SK-N-SH treated with all-trans-retinoic acid at 6 μM for 48 hours (cell line): ENCODE measurements around the gene LRRC63.
"Not testable (repeated sequence)": the region's sequence is repeated elsewhere in the genome, so short reads cannot be mapped to it uniquely, and the experiment has no call there.

Source experiments
- ATAC-seq: fragments of 200-7000 bp; cut with Tn5 transposase; 3 replicates; pipeline ENCODE4 v1.9.1; 2020; ENCODE audit warnings: mild to moderate bottlenecking, moderate library complexity
- ARNTL ChIP-seq: fragments of 450-650 bp; formaldehyde crosslinking; IDR thresholded peaks from 2 replicates; pipeline ENCODE4 v1.5.0; 2020; ENCODE audit warnings: low read depth, mild to moderate bottlenecking, moderate library complexity, borderline replicate concordance
- BACH2 ChIP-seq: fragments of 250-450 bp; sonication (Bioruptor Pico); IDR thresholded peaks from 2 replicates; pipeline ENCODE4 v1.9.0; 2021; ENCODE audit warnings: mild to moderate bottlenecking, borderline replicate concordance
- CSDC2 ChIP-seq: fragments of 250-450 bp; sonication (Bioruptor Pico); IDR thresholded peaks from 2 replicates; pipeline ENCODE4 v1.5.0; 2020; ENCODE audit warnings: mild to moderate bottlenecking, moderate library complexity
- ESRRG ChIP-seq: fragments of 250-450 bp; sonication (Bioruptor Pico); IDR thresholded peaks from 2 replicates; pipeline ENCODE4 v1.6.1; 2021; ENCODE audit warnings: mild to moderate bottlenecking
- ISL1 ChIP-seq: fragments of 250-450 bp; sonication (Bioruptor Pico); IDR thresholded peaks from 2 replicates; pipeline ENCODE4 v2.1.2; 2022; ENCODE audit warnings: mild to moderate bottlenecking, moderate library complexity
- OSR1 ChIP-seq: fragments of 250-450 bp; sonication (Bioruptor Pico); IDR thresholded peaks from 2 replicates; pipeline ENCODE4 v1.8.0; 2022; ENCODE audit warnings: moderate library complexity, mild to moderate bottlenecking, inconsistent platforms
- PPARA ChIP-seq: fragments of 250-450 bp; sonication (Bioruptor Pico); IDR thresholded peaks from 2 replicates; pipeline ENCODE4 v1.5.0; 2020; ENCODE audit warnings: mild to moderate bottlenecking, borderline replicate concordance
- RARB ChIP-seq: fragments of 250-450 bp; sonication (Bioruptor Pico); IDR thresholded peaks from 2 replicates; pipeline ENCODE4 v1.8.0; 2021; ENCODE audit warnings: mild to moderate bottlenecking, moderate library complexity
- SNAI2 ChIP-seq: fragments of 250-450 bp; sonication (Bioruptor Pico); IDR thresholded peaks from 2 replicates; pipeline ENCODE4 v1.5.0; 2020; ENCODE audit warnings: mild to moderate bottlenecking, moderate library complexity
- TCF4 ChIP-seq: fragments of 250-450 bp; sonication (Bioruptor Pico); IDR thresholded peaks from 2 replicates; pipeline ENCODE4 v1.8.0; 2021; ENCODE audit warnings: mild to moderate bottlenecking, moderate library complexity, borderline replicate concordance
- TOX ChIP-seq: fragments of 250-450 bp; sonication (Bioruptor Pico); IDR thresholded peaks from 2 replicates; pipeline ENCODE4 v1.8.0; 2021; ENCODE audit warnings: mild to moderate bottlenecking, moderate library complexity, borderline replicate concordance
- ZFP3 ChIP-seq: fragments of 250-450 bp; sonication (Bioruptor Pico); IDR thresholded peaks from 2 replicates; pipeline ENCODE4 v1.5.0; 2020; ENCODE audit warnings: mild to moderate bottlenecking, moderate library complexity
- ZFP30 ChIP-seq: fragments of 450-650 bp; formaldehyde crosslinking; IDR thresholded peaks from 2 replicates; pipeline ENCODE4 v1.5.0; 2022; ENCODE audit warnings: mild to moderate bottlenecking, moderate library complexity
- ZNF565 ChIP-seq: fragments of 450-650 bp; formaldehyde crosslinking; conservative IDR thresholded peaks from 2 replicates; pipeline ENCODE4 v1.5.0; 2020; ENCODE audit warnings: low read depth, mild to moderate bottlenecking, moderate library complexity
- ZNF70 ChIP-seq: fragments of 450-650 bp; formaldehyde crosslinking; IDR thresholded peaks from 2 replicates; pipeline ENCODE4 v1.5.0; 2020; ENCODE audit warnings: mild to moderate bottlenecking, moderate library complexity
- ZNF8 ChIP-seq: fragments of 450-650 bp; formaldehyde crosslinking; IDR thresholded peaks from 2 replicates; pipeline ENCODE4 v1.5.0; 2020; ENCODE audit warnings: mild to moderate bottlenecking, moderate library complexity
- TF ChIP-seq, protein P1 (sequence below): fragments of 250-450 bp; sonication (Bioruptor Pico); IDR thresholded peaks from 2 replicates; pipeline ENCODE4 v1.8.0; 2021; ENCODE audit warnings: low read depth, mild to moderate bottlenecking, moderate library complexity, borderline replicate concordance
- TF ChIP-seq, protein P2 (sequence below): fragments of 250-450 bp; sonication (Bioruptor Pico); IDR thresholded peaks from 2 replicates; pipeline ENCODE4 v1.5.1; 2021; ENCODE audit warnings: mild to moderate bottlenecking, moderate library complexity
- TF ChIP-seq, protein P3 (sequence below): fragments of 250-450 bp; sonication (Bioruptor Pico); IDR thresholded peaks from 2 replicates; pipeline ENCODE4 v1.5.1; 2020; ENCODE audit warnings: low read depth, mild to moderate bottlenecking, moderate library complexity
- TF ChIP-seq, protein P4 (sequence below): fragments of 250-450 bp; sonication (Bioruptor Pico); IDR thresholded peaks from 2 replicates; pipeline ENCODE4 v1.8.0; 2020; ENCODE audit warnings: mild to moderate bottlenecking, moderate library complexity, borderline replicate concordance

LRRC63 gene, protein sequence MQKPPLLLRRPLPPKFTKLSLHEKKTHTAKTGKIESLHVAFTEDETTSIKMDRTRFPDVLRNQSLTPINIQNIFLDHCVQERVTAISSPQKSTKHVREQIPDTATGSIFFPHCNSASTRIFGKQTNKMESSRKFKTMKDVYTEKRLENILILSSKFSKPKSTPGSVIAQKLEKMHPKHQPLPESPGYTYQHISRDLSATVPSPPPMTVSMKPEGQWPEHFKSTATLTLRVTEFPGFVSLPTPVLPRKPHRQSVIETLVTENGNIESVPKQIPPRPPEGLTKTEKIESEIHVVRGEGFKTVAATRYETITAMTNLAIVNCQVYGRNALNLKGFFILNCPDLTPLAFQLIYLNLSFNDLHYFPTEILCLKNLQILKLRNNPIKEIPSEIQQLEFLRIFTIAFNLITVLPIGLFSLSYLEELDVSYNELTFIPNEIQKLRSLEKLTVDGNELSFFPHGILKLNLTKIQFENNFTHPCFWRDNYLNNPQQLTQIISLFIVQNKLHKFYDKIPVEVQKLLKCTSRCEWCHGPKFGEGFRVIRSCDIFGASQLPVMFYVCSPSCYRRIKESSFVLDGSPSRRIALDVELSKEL

DNA sequence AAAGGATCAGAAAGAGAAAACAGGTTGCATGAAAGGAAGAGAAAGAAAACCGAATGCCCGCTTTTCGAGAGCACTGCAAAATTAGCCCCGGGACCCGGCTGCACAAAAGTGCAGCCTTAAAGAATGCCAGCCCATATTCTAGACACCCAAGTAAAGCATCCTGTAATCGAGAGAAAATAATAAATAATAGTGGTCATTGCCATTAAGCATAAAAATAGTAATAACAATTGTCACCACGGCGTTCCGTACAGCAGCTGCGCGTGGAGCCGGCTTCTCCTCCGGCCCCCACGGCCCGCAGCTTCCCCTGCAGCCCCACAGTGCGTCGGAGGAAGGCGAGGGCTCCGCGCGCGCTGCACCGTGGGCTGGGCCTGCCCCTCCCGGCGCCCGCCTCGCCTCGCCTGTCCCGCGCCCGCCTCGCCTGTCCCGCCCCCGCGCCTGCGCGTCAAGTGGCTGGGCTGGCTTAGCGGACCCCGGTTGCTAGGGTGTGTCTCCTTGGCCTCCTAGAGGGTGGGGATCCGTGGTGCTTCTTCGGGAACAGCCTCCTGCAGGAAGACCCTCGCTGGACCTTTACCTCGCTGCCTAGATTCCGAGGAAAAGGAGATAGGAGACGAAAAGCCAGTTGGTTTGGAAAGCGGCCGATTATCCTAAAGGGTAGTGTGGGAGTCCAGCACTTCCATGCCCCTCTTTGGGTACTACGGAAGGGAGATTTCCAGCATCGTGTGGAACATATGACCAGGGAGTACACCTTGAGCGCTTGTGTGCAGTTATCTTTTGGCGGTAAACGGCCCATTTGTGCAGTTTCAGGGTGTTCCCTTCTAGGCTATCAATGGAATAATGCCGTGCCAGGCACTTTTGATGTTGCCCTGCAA lies at the start of gene LRRC63:
LRRC63 (plus strand) TSS at position 446 of the 869 bp plus-strand sequence. CDS start 1,107 bp downstream, outside the sequence.
- ATAC-seq = peak; percentile 100
- TF ChIP-seq ZNF70 (CRISPR knock-in tag) = no peak
- no peak for TF ChIP-seq ISL1 (CRISPR knock-in tag)
- TF ChIP-seq SNAI2 (CRISPR knock-in tag) = no peak
- TF ChIP-seq, protein P1, sequence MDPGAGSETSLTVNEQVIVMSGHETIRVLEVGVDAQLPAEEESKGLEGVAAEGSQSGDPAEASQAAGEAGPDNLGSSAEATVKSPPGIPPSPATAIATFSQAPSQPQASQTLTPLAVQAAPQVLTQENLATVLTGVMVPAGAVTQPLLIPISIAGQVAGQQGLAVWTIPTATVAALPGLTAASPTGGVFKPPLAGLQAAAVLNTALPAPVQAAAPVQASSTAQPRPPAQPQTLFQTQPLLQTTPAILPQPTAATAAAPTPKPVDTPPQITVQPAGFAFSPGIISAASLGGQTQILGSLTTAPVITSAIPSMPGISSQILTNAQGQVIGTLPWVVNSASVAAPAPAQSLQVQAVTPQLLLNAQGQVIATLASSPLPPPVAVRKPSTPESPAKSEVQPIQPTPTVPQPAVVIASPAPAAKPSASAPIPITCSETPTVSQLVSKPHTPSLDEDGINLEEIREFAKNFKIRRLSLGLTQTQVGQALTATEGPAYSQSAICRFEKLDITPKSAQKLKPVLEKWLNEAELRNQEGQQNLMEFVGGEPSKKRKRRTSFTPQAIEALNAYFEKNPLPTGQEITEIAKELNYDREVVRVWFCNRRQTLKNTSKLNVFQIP (CRISPR knock-in tag) = no peak
- TF ChIP-seq ZFP3 (CRISPR knock-in tag) = no peak
- TF ChIP-seq ARNTL (CRISPR knock-in tag) = no peak
- no peak for TF ChIP-seq CSDC2 (CRISPR knock-in tag)
- no peak for TF ChIP-seq PPARA (CRISPR knock-in tag)
- no peak for TF ChIP-seq BACH2 (CRISPR knock-in tag)
- no peak for TF ChIP-seq TOX
- no peak for TF ChIP-seq TCF4 (CRISPR knock-in tag)
- no peak for TF ChIP-seq OSR1 (CRISPR knock-in tag)
- no peak for TF ChIP-seq ZNF565 (CRISPR knock-in tag)
- no peak for TF ChIP-seq ZFP30 (CRISPR knock-in tag)
- TF ChIP-seq, protein P2, sequence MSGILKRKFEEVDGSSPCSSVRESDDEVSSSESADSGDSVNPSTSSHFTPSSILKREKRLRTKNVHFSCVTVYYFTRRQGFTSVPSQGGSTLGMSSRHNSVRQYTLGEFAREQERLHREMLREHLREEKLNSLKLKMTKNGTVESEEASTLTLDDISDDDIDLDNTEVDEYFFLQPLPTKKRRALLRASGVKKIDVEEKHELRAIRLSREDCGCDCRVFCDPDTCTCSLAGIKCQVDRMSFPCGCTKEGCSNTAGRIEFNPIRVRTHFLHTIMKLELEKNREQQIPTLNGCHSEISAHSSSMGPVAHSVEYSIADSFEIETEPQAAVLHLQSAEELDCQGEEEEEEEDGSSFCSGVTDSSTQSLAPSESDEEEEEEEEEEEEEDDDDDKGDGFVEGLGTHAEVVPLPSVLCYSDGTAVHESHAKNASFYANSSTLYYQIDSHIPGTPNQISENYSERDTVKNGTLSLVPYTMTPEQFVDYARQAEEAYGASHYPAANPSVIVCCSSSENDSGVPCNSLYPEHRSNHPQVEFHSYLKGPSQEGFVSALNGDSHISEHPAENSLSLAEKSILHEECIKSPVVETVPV (CRISPR knock-in tag) = no peak
- no peak for TF ChIP-seq ESRRG (CRISPR knock-in tag)

DNA sequence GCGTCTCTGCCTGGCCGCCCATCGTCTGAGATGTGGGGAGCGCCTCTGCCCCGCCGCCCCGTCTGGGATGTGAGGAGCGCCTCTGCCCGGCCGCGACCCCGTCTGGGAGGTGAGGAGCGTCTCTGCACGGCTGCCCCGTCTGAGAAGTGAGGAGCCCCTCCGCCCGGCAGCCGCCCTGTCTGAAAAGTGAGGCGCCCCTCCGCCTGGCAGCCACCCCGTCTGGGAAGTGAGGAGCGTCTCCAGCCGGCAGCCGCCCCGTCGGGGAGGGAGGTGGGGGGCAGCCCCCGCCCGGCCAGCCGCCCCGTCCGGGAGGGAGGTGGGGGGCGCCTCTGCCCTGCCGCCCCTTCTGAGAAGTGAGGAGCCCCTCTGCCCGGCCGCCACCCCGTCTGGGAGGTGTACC lies 49.0 kb upstream of the LRRC63 start:
- not testable (repeated sequence) for ATAC-seq

DNA sequence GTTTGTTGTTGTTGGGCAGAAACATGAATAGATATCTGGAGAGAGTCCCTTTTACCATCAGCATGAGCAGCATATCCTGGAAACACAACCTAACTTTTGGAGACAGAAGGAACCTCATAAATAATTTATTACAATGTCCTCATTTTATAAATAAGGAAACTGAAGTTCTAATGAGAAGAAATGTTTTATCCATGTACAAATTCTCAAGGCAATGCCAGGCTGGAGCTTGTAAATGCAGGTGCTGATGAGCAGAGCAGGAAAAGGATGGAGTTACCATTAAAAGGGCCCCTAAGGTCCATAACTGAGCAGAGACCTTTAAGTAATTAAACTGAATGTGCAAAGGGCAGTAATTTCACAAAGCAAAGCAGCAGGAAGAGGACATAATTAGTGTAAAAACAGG lies 47.1 kb upstream of the LRRC63 start:
- no peak for ATAC-seq
- TF ChIP-seq, protein P3, sequence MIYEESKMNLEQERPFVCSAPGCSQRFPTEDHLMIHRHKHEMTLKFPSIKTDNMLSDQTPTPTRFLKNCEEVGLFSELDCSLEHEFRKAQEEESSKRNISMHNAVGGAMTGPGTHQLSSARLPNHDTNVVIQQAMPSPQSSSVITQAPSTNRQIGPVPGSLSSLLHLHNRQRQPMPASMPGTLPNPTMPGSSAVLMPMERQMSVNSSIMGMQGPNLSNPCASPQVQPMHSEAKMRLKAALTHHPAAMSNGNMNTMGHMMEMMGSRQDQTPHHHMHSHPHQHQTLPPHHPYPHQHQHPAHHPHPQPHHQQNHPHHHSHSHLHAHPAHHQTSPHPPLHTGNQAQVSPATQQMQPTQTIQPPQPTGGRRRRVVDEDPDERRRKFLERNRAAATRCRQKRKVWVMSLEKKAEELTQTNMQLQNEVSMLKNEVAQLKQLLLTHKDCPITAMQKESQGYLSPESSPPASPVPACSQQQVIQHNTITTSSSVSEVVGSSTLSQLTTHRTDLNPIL (CRISPR knock-in tag) = no peak
- TF ChIP-seq ZNF8 (CRISPR knock-in tag) (no peak), ISL1 (CRISPR knock-in tag) (no peak)
- TF ChIP-seq, protein P4, sequence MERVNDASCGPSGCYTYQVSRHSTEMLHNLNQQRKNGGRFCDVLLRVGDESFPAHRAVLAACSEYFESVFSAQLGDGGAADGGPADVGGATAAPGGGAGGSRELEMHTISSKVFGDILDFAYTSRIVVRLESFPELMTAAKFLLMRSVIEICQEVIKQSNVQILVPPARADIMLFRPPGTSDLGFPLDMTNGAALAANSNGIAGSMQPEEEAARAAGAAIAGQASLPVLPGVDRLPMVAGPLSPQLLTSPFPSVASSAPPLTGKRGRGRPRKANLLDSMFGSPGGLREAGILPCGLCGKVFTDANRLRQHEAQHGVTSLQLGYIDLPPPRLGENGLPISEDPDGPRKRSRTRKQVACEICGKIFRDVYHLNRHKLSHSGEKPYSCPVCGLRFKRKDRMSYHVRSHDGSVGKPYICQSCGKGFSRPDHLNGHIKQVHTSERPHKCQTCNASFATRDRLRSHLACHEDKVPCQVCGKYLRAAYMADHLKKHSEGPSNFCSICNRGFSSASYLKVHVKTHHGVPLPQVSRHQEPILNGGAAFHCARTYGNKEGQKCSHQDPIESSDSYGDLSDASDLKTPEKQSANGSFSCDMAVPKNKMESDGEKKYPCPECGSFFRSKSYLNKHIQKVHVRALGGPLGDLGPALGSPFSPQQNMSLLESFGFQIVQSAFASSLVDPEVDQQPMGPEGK (CRISPR knock-in tag) = no peak

DNA sequence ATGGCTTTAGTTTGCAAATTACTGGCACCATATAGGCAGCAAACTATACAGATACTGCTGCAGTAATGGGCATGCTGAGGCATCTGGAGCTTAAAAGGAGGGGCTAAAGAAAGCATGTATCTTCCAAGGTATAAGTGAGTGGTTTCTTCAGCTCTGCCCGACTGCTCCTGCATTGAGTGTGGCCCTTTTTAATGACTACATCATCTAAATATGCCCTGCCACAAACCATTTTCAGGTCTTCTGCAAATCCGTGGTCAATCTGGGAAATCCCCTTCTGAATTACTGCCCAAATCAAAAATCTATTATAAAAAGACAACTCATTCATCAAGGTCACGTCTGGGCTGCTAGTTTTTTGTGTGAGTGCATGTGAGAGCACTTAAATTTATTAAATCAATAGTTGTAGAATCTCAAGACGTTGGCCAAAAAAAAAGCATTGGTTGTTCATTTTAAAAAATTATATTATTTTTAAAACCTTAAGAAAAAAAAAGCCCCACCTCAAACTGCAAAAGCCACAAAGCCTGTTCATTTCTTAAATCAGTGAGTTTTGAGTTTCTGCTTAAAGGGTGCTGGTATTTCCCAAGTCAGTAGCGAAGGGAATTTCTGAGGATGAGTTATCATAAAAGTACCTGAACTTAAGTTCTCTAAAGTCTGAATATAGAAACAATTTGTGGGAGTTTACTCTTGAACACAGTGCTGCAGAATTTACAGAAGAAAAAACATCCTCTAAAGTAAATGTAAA lies 46.1 kb upstream of the LRRC63 start:
- no peak for ATAC-seq

More for the DNA sequence above, 46.1 kb upstream of the LRRC63 start:
- TF ChIP-seq RARB (CRISPR knock-in tag) (no peak), ISL1 (CRISPR knock-in tag) (peak; percentile 52)
